ENCODE data around the gene HCRTR1. TPM values are rescaled to one million over a fixed set of nuclear protein-coding genes. Genes with fewer than 3 reads are reported as not detected.

The HCRTR1 gene
- polyA plus RNA-seq, 1 experiment, result not detected

GRCh38 chr1:31668303-31668883 lies 50.9 kb downstream of the HCRTR1 start:
- POLR2A ChIA-PET, result no interaction called here
- H3K27ac ChIP-seq (ENCODE audit: low read depth, low read length), result no peak overlapping the region
- no peaks in the 10 kb centered on the region for H3K9me3 ChIP-seq (ENCODE audit: control insufficient read depth, insufficient read depth, low read length)
- no peak overlapping the region for H3K4me3 ChIP-seq (ENCODE audit: low read depth, low read length)
- no peak for TF ChIP-seq CTCF (IDR thresholded peaks at IDR 0.05; ENCODE audit: low read depth, low read length)
- no peaks in the 10 kb centered on the region for H3K27me3 ChIP-seq (ENCODE audit: control insufficient read depth, insufficient read depth, low read length)
- DNase-seq (ENCODE audit: low read depth, low spot score), result no peak
- CTCF ChIA-PET, result no interaction called here

GRCh38 chr1:31669433-31669785 lies 51.9 kb downstream of the HCRTR1 start:
- ChIA-PET POLR2A (no interaction called here), CTCF (no interaction called here)
- no peak for DNase-seq (ENCODE audit: low read depth, low spot score)
- no peak overlapping the region for H3K4me3 ChIP-seq (ENCODE audit: low read depth, low read length)
- H3K9me3 ChIP-seq (ENCODE audit: control insufficient read depth, insufficient read depth, low read length), result no peaks in the 10 kb centered on the region; the same call in 1 of the 2 replicates
- no peak for TF ChIP-seq CTCF (IDR thresholded peaks at IDR 0.05; ENCODE audit: low read depth, low read length)
- H3K27ac ChIP-seq (ENCODE audit: low read depth, low read length), result no peak overlapping the region
- no peaks in the 10 kb centered on the region for H3K27me3 ChIP-seq (ENCODE audit: control insufficient read depth, insufficient read depth, low read length)

GRCh38 chr1:31669786-31670592 lies 52.5 kb downstream of the HCRTR1 start:
- ChIA-PET POLR2A (interaction anchor here (1.4 kb wide), 1 partner anchor 25 kb away, joined by 5 read pairs; the partner anchor contains the start of gene PEF1), CTCF (no interaction called here)
- Histone ChIP-seq H3K9me3 (ENCODE audit: control insufficient read depth, insufficient read depth, low read length) (no peaks in the 10 kb centered on the region; the same call in 1 of the 2 replicates), H3K27me3 (ENCODE audit: control insufficient read depth, insufficient read depth, low read length) (no peaks in the 10 kb centered on the region), H3K4me3 (ENCODE audit: low read depth, low read length) (no peak overlapping the region), H3K27ac (ENCODE audit: low read depth, low read length) (no peak overlapping the region)
- TF ChIP-seq CTCF (IDR thresholded peaks at IDR 0.05; ENCODE audit: low read depth, low read length), result peak; percentile 23; the same call in 1 of the 2 replicates
- DNase-seq (ENCODE audit: low read depth, low spot score), result no peak

- no peak for DNase-seq (ENCODE audit: low read depth, low spot score)
- POLR2A ChIA-PET, result interaction anchor here (1.4 kb wide), 1 partner anchor 26 kb away, joined by 5 read pairs; the partner anchor contains the start of gene PEF1
- no peaks in the 10 kb centered on the region; the same call in 1 of the 2 replicates for H3K9me3 ChIP-seq (ENCODE audit: control insufficient read depth, insufficient read depth, low read length)
- no peak overlapping the region for H3K4me3 ChIP-seq (ENCODE audit: low read depth, low read length)
- CTCF ChIA-PET, result interaction anchor here (1.4 kb wide), 1 partner anchor 119 kb away, joined by 4 read pairs; no protein-coding TSS in a partner anchor
- H3K27ac ChIP-seq (ENCODE audit: low read depth, low read length), result no peak overlapping the region
- no peak for TF ChIP-seq CTCF (IDR thresholded peaks at IDR 0.05; ENCODE audit: low read depth, low read length)
- no peaks in the 10 kb centered on the region for H3K27me3 ChIP-seq (ENCODE audit: control insufficient read depth, insufficient read depth, low read length)
Observed at GRCh38 chr1:31670593-31670964, 53.1 kb downstream of the HCRTR1 start.

- no peak for DNase-seq (ENCODE audit: low read depth, low spot score)
- CTCF ChIA-PET, result interaction anchor here (1.0 to 1.4 kb wide), 2 partner anchors 43 to 118 kb away, joined by 3 to 4 read pairs; no protein-coding TSS in a partner anchor
Observed at GRCh38 chr1:31671147-31671546, 53.7 kb downstream of the HCRTR1 start.

More at GRCh38 chr1:31671147-31671546, 53.7 kb downstream of the HCRTR1 start:
- Histone ChIP-seq H3K9me3 (ENCODE audit: control insufficient read depth, insufficient read depth, low read length) (no peaks in the 10 kb centered on the region; the same call in 1 of the 2 replicates), H3K4me3 (ENCODE audit: low read depth, low read length) (no peak overlapping the region), H3K27ac (ENCODE audit: low read depth, low read length) (no peak overlapping the region), H3K27me3 (ENCODE audit: control insufficient read depth, insufficient read depth, low read length) (no peaks in the 10 kb centered on the region)
- no peak for TF ChIP-seq CTCF (IDR thresholded peaks at IDR 0.05; ENCODE audit: low read depth, low read length)
- POLR2A ChIA-PET, result interaction anchor here (1.1 to 1.4 kb wide), 2 partner anchors 26 kb away, joined by 3 to 5 read pairs; partner anchors contain the start of gene PEF1

All from AG04450 (cell line).